WI38 (cell line): ENCODE results near the gene ELOB.

Source experiments
- H3K4me3 ChIP-seq: 2 replicates; pipeline ENCODE4 v1.5.1; 2011; ENCODE audit warnings: low read depth, mild to moderate bottlenecking, control low read depth, low read length
- CTCF ChIP-seq: IDR thresholded peaks from 2 replicates; pipeline ENCODE4 v1.5.1; 2012; ENCODE audit warnings: low read depth, mild to moderate bottlenecking, control low read depth, low read length

ELOB gene

GRCh38 chr16:2741168-2741567 is 35.9 kb downstream of the ELOB start:
- no peak for TF ChIP-seq CTCF
- no peak overlapping the region for H3K4me3 ChIP-seq

GRCh38 chr16:2740476-2740875 is 36.6 kb downstream of the ELOB start:
- TF ChIP-seq CTCF = no peak
- no peak overlapping the region for H3K4me3 ChIP-seq

- no peak for TF ChIP-seq CTCF
- H3K4me3 ChIP-seq = no peak overlapping the region
Measured at GRCh38 chr16:2739625-2740430, 37.3 kb downstream of the ELOB start.

GRCh38 chr16:2738615-2739014 is 38.5 kb downstream of the ELOB start:
- no peak for TF ChIP-seq CTCF

GRCh38 chr16:2737895-2738418 is 39.1 kb downstream of the ELOB start:
- TF ChIP-seq CTCF = no peak
- H3K4me3 ChIP-seq = no peak overlapping the region

More at GRCh38 chr16:2738615-2739014, 38.5 kb downstream of the ELOB start:
- H3K4me3 ChIP-seq = no peak overlapping the region

- H3K4me3 ChIP-seq = no peak overlapping the region
- no peak for TF ChIP-seq CTCF
Measured at GRCh38 chr16:2737238-2737605, 39.9 kb downstream of the ELOB start.

GRCh38 chr16:2736476-2737237 is 40.4 kb downstream of the ELOB start:
- no peak for TF ChIP-seq CTCF
- no peak overlapping the region for H3K4me3 ChIP-seq
